ENCODE measurements around the gene FBXO42.

The FBXO42 gene

DNA sequence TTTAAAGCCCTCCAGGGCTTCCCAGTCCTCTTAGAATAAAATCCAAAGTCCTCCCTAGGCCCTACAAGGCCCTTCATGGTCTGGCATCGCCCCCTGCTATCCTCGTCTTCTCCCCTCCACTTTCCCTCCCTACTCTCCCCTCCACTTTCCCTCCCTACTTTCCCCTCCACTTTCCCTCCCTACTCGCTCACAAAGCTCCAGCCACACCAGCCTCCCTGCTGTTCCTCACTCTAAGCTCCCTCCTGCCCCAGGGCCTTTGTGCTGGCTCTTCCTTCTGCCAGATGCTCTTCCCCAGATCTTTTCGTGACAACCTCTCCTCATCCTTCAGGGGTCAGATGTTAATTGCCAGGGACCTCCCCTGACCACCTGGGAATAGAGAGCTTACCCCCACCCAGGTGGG lies 152.6 kb downstream of the FBXO42 start:
- no peak for FAIRE-seq

- FAIRE-seq, result no peak
Measured at GRCh38 chr1:16199157-16199501, 153.2 kb downstream of the FBXO42 start.

GRCh38 chr1:16198444-16199156 lies 153.7 kb downstream of the FBXO42 start:
- no peak for FAIRE-seq

DNA sequence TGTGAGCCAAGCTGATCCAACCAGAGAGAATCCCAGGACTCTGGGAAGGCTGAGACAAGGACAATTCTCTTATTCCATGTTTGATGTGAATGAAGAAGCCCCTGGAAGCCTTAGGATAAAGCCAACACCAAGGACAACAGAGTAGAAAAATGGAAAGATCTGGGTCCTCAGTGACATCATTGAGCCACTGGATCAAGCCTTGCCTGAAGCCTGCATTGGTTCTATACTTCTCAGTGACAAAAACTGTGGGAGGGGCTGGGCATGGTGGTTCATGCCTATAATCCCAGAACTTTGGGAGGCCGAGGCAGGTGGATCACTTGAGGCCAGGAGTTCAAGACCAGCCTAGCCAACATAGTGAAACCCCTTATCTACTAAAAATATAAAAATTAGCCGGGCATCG lies 155.4 kb downstream of the FBXO42 start:
- FAIRE-seq, result no peak
